Ascending aorta (tissue), 2 donors: ENCODE results near the gene MIPEP. TPM values are rescaled to one million over a fixed set of nuclear protein-coding genes. Genes with fewer than 3 reads are reported as not detected.

Source experiments
- DNase-seq, 2 donors: peaks; one replicate each; pipeline ENCODE4 v3.0.0-alpha.2; 2019; ENCODE audit warnings: low spot score in 2 of 2
- H3K27ac ChIP-seq, 2 donors: fragments of 200-600 bp; sonication (generic); one replicate each; pipeline ENCODE4 v1.5.1; 2016 to 2017; ENCODE audit warnings: mild to moderate bottlenecking in 1 of 2
- H3K27me3 ChIP-seq: fragments of 200-600 bp; sonication (generic); one replicate; pipeline ENCODE4 v1.5.1; 2017
- H3K36me3 ChIP-seq, 2 donors: fragments of 200-600 bp; sonication (generic); one replicate each; pipeline ENCODE4 v1.5.1; 2016
- H3K4me1 ChIP-seq, 2 donors: fragments of 200-600 bp; sonication (generic); one replicate each; pipeline ENCODE4 v1.5.1; 2016 to 2017; ENCODE audit warnings: mild to moderate bottlenecking in 1 of 2
- H3K4me3 ChIP-seq, 2 donors: fragments of 200-600 bp; sonication (generic); one replicate each; pipeline ENCODE4 v1.5.1; 2016 to 2017; ENCODE audit warnings: mild to moderate bottlenecking in 1 of 2
- H3K9me3 ChIP-seq, 2 donors: fragments of 200-600 bp; sonication (generic); one replicate each; pipeline ENCODE4 v1.5.1; 2016
- intact Hi-C: fragments of 100-400 bp; cut with DNase I; formaldehyde crosslinking; loops from one replicate; pipeline ENCODE4 v1.15.1; 2023
- total RNA-seq: library from RNA; depleted of rRNA; stranded (reverse); fragments of >200 nt; gene quantifications from one replicate; pipeline ENCODE4 v1.1.0, GENCODE V29; 2016
- TF ChIP-seq, protein P1 (sequence below), 3 experiments: fragments of 200-600 bp in 2 of 3; fragments of 450-650 bp in 1 of 3; sonication (generic) in 2 of 3; IDR thresholded peaks; one replicate each; pipeline ENCODE4 v1.5.1; 2016 to 2019; ENCODE audit warnings: antibody characterized with exemption in 3 of 3, mild to moderate bottlenecking in 1 of 3, moderate library complexity in 1 of 3

MIPEP gene
- total RNA-seq, 1 donor from 2014 or later: 2.8 TPM

DNA sequence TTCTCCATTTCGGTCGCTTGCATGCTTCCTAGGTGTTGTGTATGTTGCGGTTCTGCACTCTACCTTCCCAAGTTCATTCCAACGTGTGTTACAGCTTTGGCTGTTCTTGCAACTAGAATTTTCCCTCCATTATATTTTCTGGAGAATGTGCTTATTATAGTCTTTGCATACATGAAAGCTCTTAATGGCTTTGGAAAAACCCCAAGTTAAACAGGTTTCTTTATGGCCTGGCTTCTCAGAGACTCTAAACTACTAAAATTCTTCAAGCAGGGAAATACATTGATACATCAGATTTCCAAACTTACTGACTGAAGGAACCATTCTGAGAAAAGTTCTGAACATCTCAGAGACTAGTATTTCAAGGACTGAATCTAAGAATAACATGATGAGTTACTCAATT is 11.9 kb downstream of the MIPEP start:
- no peak overlapping the region for H3K4me3 ChIP-seq
- no peaks in the 10 kb centered on the region for H3K27me3 ChIP-seq
- no peaks in the 10 kb centered on the region for H3K4me1 ChIP-seq
- DNase-seq: no peak
- intact Hi-C loops: no loop called here
- TF ChIP-seq, protein P1, sequence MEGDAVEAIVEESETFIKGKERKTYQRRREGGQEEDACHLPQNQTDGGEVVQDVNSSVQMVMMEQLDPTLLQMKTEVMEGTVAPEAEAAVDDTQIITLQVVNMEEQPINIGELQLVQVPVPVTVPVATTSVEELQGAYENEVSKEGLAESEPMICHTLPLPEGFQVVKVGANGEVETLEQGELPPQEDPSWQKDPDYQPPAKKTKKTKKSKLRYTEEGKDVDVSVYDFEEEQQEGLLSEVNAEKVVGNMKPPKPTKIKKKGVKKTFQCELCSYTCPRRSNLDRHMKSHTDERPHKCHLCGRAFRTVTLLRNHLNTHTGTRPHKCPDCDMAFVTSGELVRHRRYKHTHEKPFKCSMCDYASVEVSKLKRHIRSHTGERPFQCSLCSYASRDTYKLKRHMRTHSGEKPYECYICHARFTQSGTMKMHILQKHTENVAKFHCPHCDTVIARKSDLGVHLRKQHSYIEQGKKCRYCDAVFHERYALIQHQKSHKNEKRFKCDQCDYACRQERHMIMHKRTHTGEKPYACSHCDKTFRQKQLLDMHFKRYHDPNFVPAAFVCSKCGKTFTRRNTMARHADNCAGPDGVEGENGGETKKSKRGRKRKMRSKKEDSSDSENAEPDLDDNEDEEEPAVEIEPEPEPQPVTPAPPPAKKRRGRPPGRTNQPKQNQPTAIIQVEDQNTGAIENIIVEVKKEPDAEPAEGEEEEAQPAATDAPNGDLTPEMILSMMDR (IDR thresholded peaks at IDR 0.05): no peak
- H3K9me3 ChIP-seq: no peaks in the 10 kb centered on the region
- no peak overlapping the region for H3K27ac ChIP-seq
- peaks cover 0 to 14% of the 10 kb centered on the region in 2 donors for H3K36me3 ChIP-seq

DNA sequence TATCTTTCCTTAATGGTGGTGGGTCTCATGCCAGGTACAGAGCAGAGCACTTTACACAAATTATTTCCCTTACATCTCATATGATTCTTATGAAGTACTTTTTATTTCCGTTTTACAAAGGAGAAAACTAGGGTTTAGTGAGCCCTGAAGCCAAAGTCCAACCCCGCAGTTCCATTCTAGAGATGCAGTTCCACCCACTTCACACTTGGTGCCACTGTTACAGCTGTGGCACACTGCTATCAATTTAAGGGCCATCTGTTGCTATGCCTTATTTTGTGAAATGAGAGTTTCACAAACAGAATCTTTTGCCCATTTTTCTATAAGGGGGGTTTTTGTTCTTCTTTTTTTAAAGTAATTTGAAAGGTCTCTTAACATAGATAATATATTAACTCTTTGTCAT is 12.9 kb downstream of the MIPEP start:
- TF ChIP-seq, protein P1 (IDR thresholded peaks at IDR 0.05): peak in 1 of 3 experiments; percentile 19
- no peaks in the 10 kb centered on the region for H3K9me3 ChIP-seq
- H3K27me3 ChIP-seq: no peaks in the 10 kb centered on the region
- intact Hi-C loops: no loop called here
- peaks cover 0 to 14% of the 10 kb centered on the region in 2 donors for H3K36me3 ChIP-seq
- no peak for DNase-seq
- H3K4me3 ChIP-seq: no peak overlapping the region
- no peak overlapping the region for H3K27ac ChIP-seq
- H3K4me1 ChIP-seq: no peaks in the 10 kb centered on the region

DNA sequence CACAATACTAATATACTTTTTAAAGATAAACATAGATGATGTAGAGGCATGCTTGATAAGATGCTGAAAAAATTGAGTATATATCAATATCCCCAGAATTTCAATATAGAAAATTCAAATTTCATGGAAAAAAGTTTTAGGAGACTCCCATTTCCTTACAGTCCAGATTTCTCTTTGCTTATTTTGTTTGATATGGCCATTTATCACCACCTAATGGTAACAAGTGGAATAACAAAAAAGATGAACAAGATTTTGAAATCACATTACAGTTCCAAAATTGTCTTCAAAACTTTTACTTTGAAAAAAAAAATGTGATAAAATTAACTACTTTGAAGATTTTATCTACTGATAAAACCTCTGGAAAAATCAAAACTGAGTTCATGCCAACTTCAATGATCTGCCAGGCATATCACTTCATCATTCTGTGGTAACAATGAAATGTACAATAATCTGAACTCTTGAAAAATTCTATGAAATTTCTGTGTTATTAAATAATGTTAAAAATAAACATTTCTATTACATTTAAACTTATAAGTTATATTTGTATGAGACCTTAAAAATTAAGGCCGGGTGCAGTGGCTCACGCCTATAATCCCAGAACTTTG is 17.5 kb downstream of the MIPEP start:
- intact Hi-C loops: loop anchor here (2.0 to 5.0 kb wide), 3 partner anchors 154 to 405 kb away; no protein-coding TSS in a partner anchor
- Histone ChIP-seq H3K4me3 (no peak overlapping the region), H3K36me3 (no peaks in the 10 kb centered on the region), H3K9me3 (no peaks in the 10 kb centered on the region), H3K27me3 (no peaks in the 10 kb centered on the region), H3K27ac (no peak overlapping the region), H3K4me1 (no peaks in the 10 kb centered on the region)
- TF ChIP-seq, protein P1 (IDR thresholded peaks at IDR 0.05): peak; percentile 34 to 58 (median 38)
- no peak for DNase-seq

DNA sequence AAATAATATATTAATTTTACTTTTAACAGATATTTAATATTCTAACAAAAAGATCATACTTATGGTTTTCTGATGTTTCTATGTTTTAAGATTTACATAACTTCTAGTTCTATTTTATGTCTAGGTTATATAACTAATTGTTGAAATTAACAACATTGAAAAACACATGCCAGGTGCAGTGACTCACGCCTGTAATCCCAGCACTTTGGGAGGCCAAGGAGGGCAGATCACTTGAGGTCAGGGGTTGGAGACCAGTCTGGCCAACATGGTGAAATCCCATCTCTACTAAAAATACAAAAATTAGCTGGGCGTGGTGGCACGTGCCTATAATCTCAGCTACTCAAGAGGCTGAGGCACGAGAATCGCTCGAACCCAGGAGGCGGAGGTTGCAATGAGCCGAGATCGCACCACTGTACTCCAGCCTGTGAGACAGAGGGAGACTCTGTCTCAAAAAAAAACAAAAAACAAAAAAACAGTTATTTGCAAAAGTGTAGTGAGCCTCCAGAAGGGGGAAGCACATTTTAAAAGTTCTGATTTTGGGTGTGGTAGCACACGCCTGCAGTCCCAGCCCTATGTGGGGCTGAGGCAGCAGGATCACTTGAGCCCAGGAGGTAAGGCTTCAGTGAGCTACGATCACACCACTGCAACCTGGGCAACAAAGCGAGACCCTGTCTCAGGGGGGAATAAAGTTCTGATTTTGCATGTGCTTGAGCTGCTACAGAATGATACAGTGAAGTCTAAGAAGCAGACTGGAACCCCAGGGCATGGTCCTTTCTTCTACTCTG is 18.7 kb downstream of the MIPEP start:
- H3K27ac ChIP-seq: no peak overlapping the region
- no peak overlapping the region for H3K4me3 ChIP-seq
- H3K4me1 ChIP-seq: no peaks in the 10 kb centered on the region
- H3K36me3 ChIP-seq: no peaks in the 10 kb centered on the region
- TF ChIP-seq, protein P1 (IDR thresholded peaks at IDR 0.05): no peak
- no peak for DNase-seq
- no peaks in the 10 kb centered on the region for H3K27me3 ChIP-seq
- H3K9me3 ChIP-seq: no peaks in the 10 kb centered on the region
- intact Hi-C loops: loop anchor here (5.0 kb wide), 2 partner anchors 153 to 293 kb away; no protein-coding TSS in a partner anchor

DNA sequence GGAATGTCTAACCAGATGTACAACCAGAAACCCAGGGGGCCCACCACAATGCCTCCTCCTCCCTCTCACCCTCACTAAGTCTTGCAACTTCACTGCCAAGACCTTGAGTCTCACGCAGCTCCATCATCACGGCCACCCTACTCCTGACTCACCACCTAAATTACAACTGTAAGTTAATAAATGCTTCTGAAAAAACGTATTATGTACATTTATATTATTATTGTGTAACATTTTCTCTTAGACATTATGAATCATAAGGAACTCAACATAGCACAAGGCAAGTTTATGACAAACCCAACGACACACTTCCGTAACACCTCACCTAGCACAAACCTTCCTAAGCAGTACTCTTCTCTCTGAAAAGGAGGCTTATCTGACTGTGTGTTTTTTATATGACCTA is 20.7 kb downstream of the MIPEP start:
- H3K4me1 ChIP-seq: no peaks in the 10 kb centered on the region
- H3K27me3 ChIP-seq: no peaks in the 10 kb centered on the region
- no peak overlapping the region for H3K4me3 ChIP-seq
- TF ChIP-seq, protein P1 (IDR thresholded peaks at IDR 0.05): no peak
- intact Hi-C loops: no loop called here
- DNase-seq: no peak
- no peaks in the 10 kb centered on the region for H3K36me3 ChIP-seq
- no peaks in the 10 kb centered on the region for H3K9me3 ChIP-seq
- no peak overlapping the region for H3K27ac ChIP-seq
